OCI-LY7 (cell line): Measurements from ENCODE around the gene ADGRG6. TPM values are rescaled to one million over a fixed set of nuclear protein-coding genes. Genes with fewer than 3 reads are reported as not detected.
"Not testable (repeated sequence)": the region's sequence is repeated elsewhere in the genome, so short reads cannot be mapped to it uniquely, and the experiment has no call there.

Source experiments
- BruUV-seq: library from RNA; stranded (reverse); fragments of 400-500 nt; replicated peaks from 2 replicates; lab custom pipeline; 2021; lab: Mats Ljungman, UMichigan
- CTCF ChIA-PET: fragments of 300-600 bp; sonication (Branson Sonifier 250); formaldehyde crosslinking; loops from one replicate; lab custom pipeline; 2022; ENCODE audit warnings: antibody characterized with exemption; ENCODE audit not compliant: unreplicated experiment; lab: Charles Lee
- POLR2A ChIA-PET: fragments of 300-600 bp; sonication (Branson Sonifier 250); formaldehyde crosslinking; loops from one replicate; lab custom pipeline; 2022; ENCODE audit warnings: antibody characterized with exemption; lab: Charles Lee
- DNase-seq: peaks from one replicate; pipeline ENCODE4 v3.0.0-alpha.2; 2015; ENCODE audit warnings: low spot score
- H2AFZ ChIP-seq: fragments of 200-600 bp; sonication (generic), shearing (Covaris generic); 2 replicates; pipeline ENCODE4 v1.6.1; 2014; ENCODE audit warnings: mild to moderate bottlenecking, antibody characterized with exemption, low read length, moderate library complexity
- H3K27ac ChIP-seq: fragments of 200-600 bp; sonication (generic); 2 replicates; pipeline ENCODE4 v1.5.1; 2014; ENCODE audit warnings: mixed run types, low read depth, mild to moderate bottlenecking, moderate library complexity, low read length, inconsistent platforms; ENCODE audit not compliant: poor library complexity, severe bottlenecking
- H3K36me3 ChIP-seq: fragments of 200-600 bp; sonication (generic); 2 replicates; pipeline ENCODE4 v1.6.1; 2014; ENCODE audit warnings: mild to moderate bottlenecking, antibody characterized with exemption, low read length, moderate library complexity, mixed read lengths; ENCODE audit not compliant: insufficient read depth
- H3K4me1 ChIP-seq: fragments of 200-600 bp; sonication (generic); 2 replicates; pipeline ENCODE4 v1.5.1; 2014; ENCODE audit warnings: mild to moderate bottlenecking, low read length; ENCODE audit not compliant: insufficient read depth, poor library complexity, severe bottlenecking
- H3K4me2 ChIP-seq: fragments of 200-600 bp; sonication (generic); 2 replicates; pipeline ENCODE4 v1.6.1; 2014; ENCODE audit warnings: mild to moderate bottlenecking, low read length
- H3K4me3 ChIP-seq: fragments of 200-600 bp; sonication (generic); 2 replicates; pipeline ENCODE4 v1.5.1; 2014; ENCODE audit warnings: mild to moderate bottlenecking, low read depth, low read length; ENCODE audit not compliant: poor library complexity, severe bottlenecking
- H3K79me2 ChIP-seq: fragments of 200-600 bp; sonication (generic); 2 replicates; pipeline ENCODE4 v1.6.1; 2016; ENCODE audit warnings: low read depth, mild to moderate bottlenecking, low read length, moderate library complexity, mixed read lengths; ENCODE audit not compliant: insufficient read depth
- H3K9me2 ChIP-seq: fragments of 200-600 bp; sonication (generic); 2 replicates; pipeline ENCODE4 v1.6.1; 2016; ENCODE audit warnings: mild to moderate bottlenecking, low read length, mixed read lengths; ENCODE audit not compliant: insufficient read depth
- H3K9me3 ChIP-seq: fragments of 200-600 bp; sonication (generic); 2 replicates; pipeline ENCODE4 v1.6.1; 2014; ENCODE audit warnings: mild to moderate bottlenecking, mixed run types, low read length, mixed read lengths
- H4K20me1 ChIP-seq: fragments of 200-600 bp; sonication (generic); 2 replicates; pipeline ENCODE4 v1.6.1; 2014; ENCODE audit warnings: mild to moderate bottlenecking, antibody characterized with exemption, low read length, moderate library complexity, mixed read lengths; ENCODE audit not compliant: insufficient read depth
- EZH2phosphoT487 ChIP-seq: fragments of 200-600 bp; sonication (generic); IDR thresholded peaks from 2 replicates; pipeline ENCODE4 v1.6.1; 2018; ENCODE audit warnings: low read depth, borderline replicate concordance, mild to moderate bottlenecking, mixed run types, antibody characterized with exemption, low read length, moderate library complexity, mixed read lengths
- intact Hi-C: fragments of 100-400 bp; cut with micrococcal nuclease; formaldehyde crosslinking; loops from one replicate; pipeline ENCODE4 v1.10.0; 2022; ENCODE audit not compliant: unreplicated experiment
- total RNA-seq, 2 experiments: library from RNA; depleted of rRNA in 1 of 2; stranded (reverse); fragments of >200 nt in 1 of 2; shearing (Covaris generic) in 1 of 2; gene quantifications; 2 replicates each; pipeline ENCODE4 v1.2.3, GENCODE V29; 2014 to 2022
- TF ChIP-seq, protein P1 (sequence below): fragments of 200-600 bp; sonication (generic); conservative IDR thresholded peaks from 2 replicates; pipeline ENCODE4 v1.5.1; 2014; ENCODE audit warnings: mild to moderate bottlenecking, antibody characterized with exemption, low read length, moderate library complexity, mixed read lengths

The ADGRG6 gene
- total RNA-seq, 2 experiments from 2014 or later: not detected

DNA sequence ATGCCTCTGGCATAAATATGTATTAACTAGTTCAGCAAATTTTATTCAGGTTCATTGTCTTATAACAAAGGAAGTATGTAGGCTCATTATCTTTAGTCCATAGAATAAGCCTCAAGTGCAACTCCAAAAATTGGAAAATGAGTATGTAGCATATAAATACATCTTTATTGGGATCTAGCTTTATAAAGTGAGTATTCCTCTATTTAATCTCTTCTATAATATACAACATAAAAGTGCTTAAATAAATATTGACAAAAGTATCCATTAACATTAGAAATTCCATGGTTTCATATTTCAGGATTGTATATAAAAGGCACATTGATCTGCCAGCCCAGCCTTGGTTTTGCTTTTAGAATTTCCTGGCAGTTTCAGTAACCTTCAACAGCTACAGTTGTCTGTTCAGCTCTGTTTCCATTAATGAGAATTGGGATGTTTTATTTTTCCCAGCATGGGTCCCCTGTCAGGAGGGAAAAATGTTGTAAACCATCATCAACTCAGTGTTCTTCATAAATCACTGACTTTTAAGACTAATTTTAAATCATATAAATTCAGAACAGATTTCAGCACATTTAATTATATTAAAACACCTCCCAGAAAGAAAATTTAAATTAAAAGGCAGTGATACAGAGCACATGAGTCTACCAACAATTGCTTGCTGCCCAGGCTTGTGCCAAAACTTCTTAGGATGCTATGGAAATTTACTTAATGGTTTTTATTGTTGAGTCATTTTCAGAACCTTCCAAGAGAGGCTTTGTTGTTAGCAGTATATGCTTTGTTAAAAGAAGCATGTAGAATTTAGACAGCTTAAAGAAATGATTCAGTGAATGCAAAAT is 119.7 kb downstream of the ADGRG6 start:
- Histone ChIP-seq H3K36me3 (no peaks in the 10 kb centered on the region), H3K9me3 (no peaks in the 10 kb centered on the region), H3K4me3 (no peak overlapping the region), H4K20me1 (no peaks in the 10 kb centered on the region), H3K4me1 (no peaks in the 10 kb centered on the region), H3K79me2 (no peaks in the 10 kb centered on the region), H3K9me2 (no peaks in the 10 kb centered on the region), H3K27ac (no peak overlapping the region), H2AFZ (no peak overlapping the region), H3K4me2 (no peak overlapping the region)
- BruUV-seq: no TSS peak
- ChIA-PET POLR2A (interaction anchor here (0.8 kb wide), 1 partner anchor 10 kb away, joined by 4 read pairs; no protein-coding TSS in a partner anchor), CTCF (no interaction called here)
- TF ChIP-seq, protein P1, sequence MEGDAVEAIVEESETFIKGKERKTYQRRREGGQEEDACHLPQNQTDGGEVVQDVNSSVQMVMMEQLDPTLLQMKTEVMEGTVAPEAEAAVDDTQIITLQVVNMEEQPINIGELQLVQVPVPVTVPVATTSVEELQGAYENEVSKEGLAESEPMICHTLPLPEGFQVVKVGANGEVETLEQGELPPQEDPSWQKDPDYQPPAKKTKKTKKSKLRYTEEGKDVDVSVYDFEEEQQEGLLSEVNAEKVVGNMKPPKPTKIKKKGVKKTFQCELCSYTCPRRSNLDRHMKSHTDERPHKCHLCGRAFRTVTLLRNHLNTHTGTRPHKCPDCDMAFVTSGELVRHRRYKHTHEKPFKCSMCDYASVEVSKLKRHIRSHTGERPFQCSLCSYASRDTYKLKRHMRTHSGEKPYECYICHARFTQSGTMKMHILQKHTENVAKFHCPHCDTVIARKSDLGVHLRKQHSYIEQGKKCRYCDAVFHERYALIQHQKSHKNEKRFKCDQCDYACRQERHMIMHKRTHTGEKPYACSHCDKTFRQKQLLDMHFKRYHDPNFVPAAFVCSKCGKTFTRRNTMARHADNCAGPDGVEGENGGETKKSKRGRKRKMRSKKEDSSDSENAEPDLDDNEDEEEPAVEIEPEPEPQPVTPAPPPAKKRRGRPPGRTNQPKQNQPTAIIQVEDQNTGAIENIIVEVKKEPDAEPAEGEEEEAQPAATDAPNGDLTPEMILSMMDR: no peak
- no peak for TF ChIP-seq EZH2phosphoT487
- DNase-seq: no peak
- intact Hi-C loops: no loop called here

DNA sequence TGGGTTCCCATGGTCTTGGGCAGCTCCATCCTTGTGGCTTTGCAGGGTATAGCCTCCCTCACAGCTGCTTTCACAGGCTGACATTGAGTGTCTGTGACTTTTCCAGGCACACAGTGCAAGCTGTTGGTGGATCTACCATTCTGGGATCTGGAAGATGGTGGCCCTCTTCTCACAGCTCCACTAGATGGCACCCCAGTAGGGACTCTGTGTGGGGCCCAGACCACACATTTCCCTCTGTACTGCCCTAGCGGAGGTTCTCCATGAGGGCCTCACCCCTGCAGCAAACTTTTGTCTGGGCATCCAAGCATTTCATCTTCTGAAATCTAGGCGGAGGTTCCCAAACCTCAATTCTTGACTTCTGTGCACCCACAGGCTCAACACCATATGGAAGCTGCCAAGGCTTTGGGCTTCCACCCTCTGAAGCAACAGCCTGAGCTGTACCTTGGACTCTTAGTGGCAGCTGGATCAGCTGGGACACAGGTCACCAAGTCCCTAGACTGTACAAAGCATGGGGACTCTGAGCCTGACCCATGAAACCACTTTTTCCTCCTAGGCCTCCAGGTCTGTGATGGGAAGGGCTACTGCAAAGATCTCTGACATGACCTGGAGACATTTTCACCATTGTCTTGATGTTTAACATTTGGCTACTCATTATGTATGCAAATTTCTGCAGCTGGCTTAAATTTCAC is 124.8 kb downstream of the ADGRG6 start:
- H3K79me2 ChIP-seq, CTCF ChIA-PET, DNase-seq, H3K27ac ChIP-seq, H3K9me3 ChIP-seq, H3K4me2 ChIP-seq, H3K9me2 ChIP-seq, H3K4me3 ChIP-seq, H2AFZ ChIP-seq, H4K20me1 ChIP-seq, H3K4me1 ChIP-seq, BruUV-seq, intact Hi-C loops, POLR2A ChIA-PET, H3K36me3 ChIP-seq: not testable (repeated sequence)

DNA sequence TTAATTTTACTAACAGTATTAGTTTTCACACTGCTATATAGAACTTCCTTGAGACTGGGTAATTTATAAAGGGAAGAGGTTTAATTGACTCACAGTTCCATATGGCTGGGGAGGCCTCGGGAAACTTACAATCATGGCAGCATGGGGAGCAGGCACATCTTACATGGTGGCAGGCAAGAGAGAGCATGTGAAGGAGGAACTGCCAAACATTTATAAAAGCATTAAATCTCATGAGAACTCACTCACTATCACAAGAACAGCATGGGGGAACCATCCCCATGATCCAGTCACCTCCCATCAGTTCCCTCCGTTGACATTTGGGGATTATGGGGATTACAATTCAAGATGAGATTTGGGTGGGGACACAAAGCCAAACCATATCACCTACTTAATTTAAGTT is 126.7 kb downstream of the ADGRG6 start:
- H3K4me1 ChIP-seq, POLR2A ChIA-PET, CTCF ChIA-PET, intact Hi-C loops, DNase-seq, H3K9me3 ChIP-seq, H2AFZ ChIP-seq, H3K36me3 ChIP-seq, H3K79me2 ChIP-seq, H3K9me2 ChIP-seq, BruUV-seq, H3K4me3 ChIP-seq, H3K27ac ChIP-seq, H4K20me1 ChIP-seq, H3K4me2 ChIP-seq: not testable (repeated sequence)
